Bronchial epithelial cell (primary cell): Measurements from ENCODE around the gene NFYC. TPM values are rescaled to one million over a fixed set of nuclear protein-coding genes. Genes with fewer than 3 reads are reported as not detected.

Experiments used
- DNase-seq: peaks from one replicate; pipeline ENCODE4 v3.0.0-alpha.2; 2010; ENCODE audit warnings: low read depth
- FAIRE-seq: peaks from 2 replicates; lab custom pipeline; 2011; peaks lifted over from hg19 to GRCh38; lab: Jason Lieb, UNC
- H3K27me3 ChIP-seq: 2 replicates; pipeline ENCODE4 v1.5.1; 2011; ENCODE audit warnings: low read length; ENCODE audit not compliant: control insufficient read depth, insufficient read depth
- H3K36me3 ChIP-seq: 2 replicates; pipeline ENCODE4 v1.5.1; 2011; ENCODE audit warnings: low read length; ENCODE audit not compliant: control insufficient read depth, insufficient read depth
- H3K4me3 ChIP-seq: 2 replicates; pipeline ENCODE4 v1.5.1; 2011; ENCODE audit warnings: mild to moderate bottlenecking, low read depth, low read length, control low read depth
- total RNA-seq: library from RNA; depleted of rRNA; stranded (reverse); fragments of >200 nt; gene quantifications from 2 replicates; pipeline ENCODE4 v1.2.1, GENCODE V29; 2014
- TF ChIP-seq, protein P1 (sequence below): IDR thresholded peaks from 2 replicates; pipeline ENCODE4 v1.5.1; 2011; ENCODE audit warnings: mild to moderate bottlenecking, moderate library complexity, low read length, control low read depth, inconsistent platforms; ENCODE audit not compliant: insufficient read depth, severe bottlenecking

The NFYC gene
- total RNA-seq, 1 donor from 2014 or later, result 22.9 TPM

DNA sequence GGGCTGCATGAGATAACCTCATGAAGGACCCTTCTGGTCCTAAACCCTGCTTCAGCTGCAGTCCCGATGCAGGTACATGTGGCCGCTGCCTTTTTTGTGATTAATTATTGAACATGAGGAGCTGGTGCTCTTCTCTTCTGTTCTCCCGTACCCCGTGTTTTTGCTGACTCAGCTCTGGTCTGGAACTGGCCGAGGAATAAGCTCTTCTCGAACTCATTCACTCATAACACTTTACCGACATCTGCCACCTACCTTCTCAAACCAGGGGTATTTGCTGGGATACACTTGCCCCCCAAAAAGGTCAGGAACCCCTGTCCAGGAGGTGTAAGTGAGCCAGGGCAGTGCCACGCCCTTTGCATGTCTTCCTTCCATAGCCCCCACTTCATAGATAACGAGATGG is 123.9 kb downstream of the NFYC start:
- TF ChIP-seq, protein P1, sequence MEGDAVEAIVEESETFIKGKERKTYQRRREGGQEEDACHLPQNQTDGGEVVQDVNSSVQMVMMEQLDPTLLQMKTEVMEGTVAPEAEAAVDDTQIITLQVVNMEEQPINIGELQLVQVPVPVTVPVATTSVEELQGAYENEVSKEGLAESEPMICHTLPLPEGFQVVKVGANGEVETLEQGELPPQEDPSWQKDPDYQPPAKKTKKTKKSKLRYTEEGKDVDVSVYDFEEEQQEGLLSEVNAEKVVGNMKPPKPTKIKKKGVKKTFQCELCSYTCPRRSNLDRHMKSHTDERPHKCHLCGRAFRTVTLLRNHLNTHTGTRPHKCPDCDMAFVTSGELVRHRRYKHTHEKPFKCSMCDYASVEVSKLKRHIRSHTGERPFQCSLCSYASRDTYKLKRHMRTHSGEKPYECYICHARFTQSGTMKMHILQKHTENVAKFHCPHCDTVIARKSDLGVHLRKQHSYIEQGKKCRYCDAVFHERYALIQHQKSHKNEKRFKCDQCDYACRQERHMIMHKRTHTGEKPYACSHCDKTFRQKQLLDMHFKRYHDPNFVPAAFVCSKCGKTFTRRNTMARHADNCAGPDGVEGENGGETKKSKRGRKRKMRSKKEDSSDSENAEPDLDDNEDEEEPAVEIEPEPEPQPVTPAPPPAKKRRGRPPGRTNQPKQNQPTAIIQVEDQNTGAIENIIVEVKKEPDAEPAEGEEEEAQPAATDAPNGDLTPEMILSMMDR, result no peak
- DNase-seq (no peak), FAIRE-seq (no peak)
- Histone ChIP-seq H3K27me3 (peaks cover 10% of the 10 kb centered on the region), H3K36me3 (no peaks in the 10 kb centered on the region), H3K4me3 (no peak overlapping the region)

DNA sequence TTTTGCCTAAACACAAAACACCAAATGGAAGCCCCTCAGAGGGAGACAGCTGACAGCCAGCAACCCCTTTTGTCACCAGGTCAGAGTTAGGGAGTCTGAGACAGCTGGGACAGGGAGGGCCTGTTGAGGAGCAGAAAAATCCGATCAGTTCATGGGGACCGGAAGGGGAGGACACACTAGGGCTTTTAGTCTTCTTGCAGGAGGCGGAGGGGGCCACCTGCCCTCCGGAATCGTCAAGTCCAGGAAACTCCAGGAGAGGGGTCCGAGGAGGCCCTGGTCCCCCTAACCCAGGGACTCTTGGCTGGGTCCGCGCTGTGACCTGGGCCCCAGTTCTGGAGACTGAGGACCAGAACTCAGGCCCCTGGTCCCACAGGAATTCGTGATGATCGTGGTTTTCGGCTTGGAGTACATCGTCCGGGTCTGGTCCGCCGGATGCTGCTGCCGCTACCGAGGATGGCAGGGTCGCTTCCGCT is 126.3 kb downstream of the NFYC start:
- DNase-seq (no peak), FAIRE-seq (no peak)
- no peak overlapping the region for H3K4me3 ChIP-seq
- H3K36me3 ChIP-seq, result no peaks in the 10 kb centered on the region
- peaks cover 9% of the 10 kb centered on the region for H3K27me3 ChIP-seq
- TF ChIP-seq, protein P1, result no peak

DNA sequence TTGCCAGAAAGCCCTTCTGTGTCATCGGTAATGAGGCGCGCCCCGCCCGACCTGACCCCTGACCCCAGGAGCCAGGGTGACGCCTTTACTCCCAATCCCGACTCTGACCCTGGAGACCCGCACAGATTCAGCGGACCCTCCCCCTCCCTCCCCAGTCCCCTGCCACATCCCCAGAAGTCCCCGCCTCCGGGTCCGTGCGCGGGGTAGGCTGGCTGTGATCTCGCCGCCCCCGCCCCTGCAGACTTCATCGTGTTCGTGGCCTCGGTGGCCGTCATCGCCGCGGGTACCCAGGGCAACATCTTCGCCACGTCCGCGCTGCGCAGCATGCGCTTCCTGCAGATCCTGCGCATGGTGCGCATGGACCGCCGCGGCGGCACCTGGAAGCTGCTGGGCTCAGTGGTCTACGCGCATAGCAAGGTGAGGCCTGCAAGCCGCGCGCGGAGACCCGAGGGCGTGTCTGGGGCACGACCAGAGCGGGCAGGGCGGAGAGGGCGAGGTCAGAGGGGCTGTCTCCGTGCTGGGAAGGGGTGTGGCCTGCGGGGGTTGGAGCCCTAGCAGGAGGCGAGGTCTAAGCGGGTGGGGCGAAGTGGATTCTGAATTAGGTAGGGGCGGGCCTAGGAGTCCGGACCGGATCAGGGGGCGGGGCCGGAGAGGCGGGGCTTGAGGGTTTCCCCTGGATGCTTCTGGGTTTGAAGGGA is 126.9 kb downstream of the NFYC start:
- peaks cover 9% of the 10 kb centered on the region for H3K27me3 ChIP-seq
- TF ChIP-seq, protein P1, result no peak
- DNase-seq (peak; percentile 58), FAIRE-seq (no peak)
- peak overlapping the region; percentile 39 for H3K4me3 ChIP-seq
- no peaks in the 10 kb centered on the region for H3K36me3 ChIP-seq

DNA sequence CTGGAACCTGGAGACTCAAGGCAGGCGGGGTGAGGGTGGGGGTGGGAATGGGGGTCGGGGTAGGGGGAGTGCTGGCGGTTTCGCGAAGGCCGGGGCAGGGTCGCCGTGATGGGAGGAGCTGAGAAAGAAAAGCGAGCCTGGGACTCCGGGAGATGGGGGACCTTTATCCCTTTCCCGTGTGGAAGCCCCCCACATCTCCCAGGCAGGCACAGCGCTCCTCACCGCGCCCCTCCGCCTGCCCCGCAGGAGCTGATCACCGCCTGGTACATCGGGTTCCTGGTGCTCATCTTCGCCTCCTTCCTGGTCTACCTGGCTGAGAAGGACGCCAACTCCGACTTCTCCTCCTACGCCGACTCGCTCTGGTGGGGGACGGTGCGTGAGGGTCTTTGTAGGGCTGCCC is 127.6 kb downstream of the NFYC start:
- no peak for FAIRE-seq
- Histone ChIP-seq H3K36me3 (no peaks in the 10 kb centered on the region), H3K27me3 (peaks cover 9% of the 10 kb centered on the region), H3K4me3 (peak overlapping the region; percentile 39)
- TF ChIP-seq, protein P1, result no peak
- no peak for DNase-seq

DNA sequence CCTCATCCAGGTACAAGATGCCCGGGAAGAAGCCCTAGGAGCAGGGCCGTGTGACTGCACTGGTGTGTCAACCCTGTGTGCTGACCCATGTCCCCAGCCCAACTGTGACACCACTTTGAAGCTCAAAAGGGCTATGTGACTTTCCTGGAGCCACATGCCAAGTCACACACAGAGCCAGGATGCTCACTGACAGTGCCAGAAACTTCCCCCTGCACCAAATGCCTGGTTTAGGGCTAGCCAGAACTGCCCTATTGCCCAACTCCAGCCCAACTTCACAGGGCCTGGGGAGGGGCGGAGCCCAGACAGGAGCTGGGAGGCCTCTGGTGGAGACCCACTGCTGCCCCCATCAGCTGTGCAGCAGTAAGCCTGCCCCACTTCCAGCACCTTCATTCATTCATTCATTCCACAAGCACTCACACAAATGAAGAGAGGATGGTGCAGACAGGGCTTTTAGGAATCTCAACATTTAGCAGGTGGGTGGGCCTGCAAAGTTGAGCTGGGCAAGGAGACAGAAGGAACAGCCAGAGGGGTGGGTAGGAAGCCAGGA is 128.8 kb downstream of the NFYC start:
- TF ChIP-seq, protein P1, result no peak
- peaks cover 9% of the 10 kb centered on the region for H3K27me3 ChIP-seq
- no peak for FAIRE-seq
- no peak for DNase-seq
- no peaks in the 10 kb centered on the region for H3K36me3 ChIP-seq
- H3K4me3 ChIP-seq, result no peak overlapping the region

Other genes starting within 250 kb of the NFYC start
- gene ZFP69B, start 241.2 kb upstream of the NFYC start, total RNA-seq, result 1.6 and 2.6 TPM in 2 replicates
- 1.9 and 2.1 TPM in 2 replicates for gene ZFP69, start 214.4 kb upstream of the NFYC start, total RNA-seq
- 5.5 and 6.3 TPM in 2 replicates for gene EXO5, start 182.9 kb upstream of the NFYC start, total RNA-seq
- 1.3 and 1.7 TPM in 2 replicates for gene ZNF684, start 160.1 kb upstream of the NFYC start, total RNA-seq
- 0.26 and 2.7 TPM in 2 replicates for gene RIMS3, start 26.0 kb upstream of the NFYC start, total RNA-seq
- gene KCNQ4, start 92.1 kb downstream of the NFYC start, total RNA-seq, result under 0.01 TPM in 2 replicates
- 4.7 and 5.0 TPM in 2 replicates for gene CITED4, start 170.7 kb downstream of the NFYC start, total RNA-seq